HUES6 (cell line): ENCODE results near the gene NPEPL1.

Experiments
- H3K27ac ChIP-seq: 2 replicates; pipeline ENCODE4 v1.7.0; 2013; ENCODE audit warnings: low read depth, mild to moderate bottlenecking, low read length, inconsistent platforms
- H3K27me3 ChIP-seq: 2 replicates; pipeline ENCODE4 v1.6.1; 2013; ENCODE audit warnings: low read length; ENCODE audit not compliant: control insufficient read depth, insufficient read depth
- H3K36me3 ChIP-seq: 2 replicates; pipeline ENCODE4 v1.6.1; 2013; ENCODE audit warnings: low read length; ENCODE audit not compliant: control insufficient read depth, insufficient read depth
- H3K4me1 ChIP-seq: 2 replicates; pipeline ENCODE4 v1.6.1; 2013; ENCODE audit warnings: low read length; ENCODE audit not compliant: control insufficient read depth, insufficient read depth
- H3K4me3 ChIP-seq: 2 replicates; pipeline ENCODE4 v1.5.1; 2013; ENCODE audit warnings: low read depth, low read length
- H3K9ac ChIP-seq: one replicate; pipeline ENCODE4 v1.6.1; 2013; ENCODE audit warnings: mild to moderate bottlenecking, low read length
- H3K9me3 ChIP-seq: 2 replicates; pipeline ENCODE4 v1.6.1; 2013; ENCODE audit warnings: low read depth, low read length; ENCODE audit not compliant: control insufficient read depth, insufficient read depth

NPEPL1 gene

GRCh38 chr20:58650181-58650775 lies 42.3 kb upstream of the NPEPL1 start:
- H3K27me3 ChIP-seq = no peaks in the 10 kb centered on the region
- peak overlapping the region; percentile 90 for H3K9ac ChIP-seq
- H3K36me3 ChIP-seq = no peaks in the 10 kb centered on the region
- H3K9me3 ChIP-seq = no peaks in the 10 kb centered on the region
- peak overlapping the region; percentile 72 for H3K4me3 ChIP-seq
- H3K27ac ChIP-seq = peak overlapping the region; percentile 92; the same call in 1 of the 2 replicates
- H3K4me1 ChIP-seq = peaks cover 34% of the 10 kb centered on the region

- no peaks in the 10 kb centered on the region for H3K36me3 ChIP-seq
- H3K4me1 ChIP-seq = peaks cover 41% of the 10 kb centered on the region
- H3K9me3 ChIP-seq = no peaks in the 10 kb centered on the region
- peak within 1 kb of the TSS; percentile 90 for H3K9ac ChIP-seq
- H3K4me3 ChIP-seq = peak within 1 kb of the TSS; percentile 72
- no peaks in the 10 kb centered on the region for H3K27me3 ChIP-seq
- peak within 1 kb of the TSS; percentile 92 for H3K27ac ChIP-seq
These were observed 41.6 kb upstream of the NPEPL1 start, which contains the start of gene STX16 for GRCh38 chr20:58650776-58651558. Gene STX16, plus strand, starts transcription at chr20:58651283. Its CDS starts 724 bp downstream, at chr20:58652007.

GRCh38 chr20:58651559-58651945 lies 41.0 kb upstream of the NPEPL1 start:
- Histone ChIP-seq H3K27ac (peak overlapping the region; percentile 92), H3K36me3 (no peaks in the 10 kb centered on the region), H3K27me3 (no peaks in the 10 kb centered on the region), H3K9me3 (no peaks in the 10 kb centered on the region), H3K4me3 (peak overlapping the region; percentile 72), H3K9ac (peak overlapping the region; percentile 90), H3K4me1 (peaks cover 46% of the 10 kb centered on the region)

- H3K4me3 ChIP-seq = peak overlapping the region; percentile 72
- no peaks in the 10 kb centered on the region for H3K36me3 ChIP-seq
- H3K27ac ChIP-seq = peak overlapping the region; percentile 92
- H3K4me1 ChIP-seq = peaks cover 52% of the 10 kb centered on the region
- peak overlapping the region; percentile 90 for H3K9ac ChIP-seq
- H3K27me3 ChIP-seq = no peaks in the 10 kb centered on the region
- H3K9me3 ChIP-seq = no peaks in the 10 kb centered on the region
These were observed 40.5 kb upstream of the NPEPL1 start for GRCh38 chr20:58651946-58652605.

- Histone ChIP-seq H3K36me3 (no peaks in the 10 kb centered on the region), H3K4me1 (peaks cover 53% of the 10 kb centered on the region), H3K27ac (peak overlapping the region; percentile 92)
These were observed 39.9 kb upstream of the NPEPL1 start for GRCh38 chr20:58652606-58653294.

GRCh38 chr20:58654337-58654736 lies 38.3 kb upstream of the NPEPL1 start:
- Histone ChIP-seq H3K36me3 (no peaks in the 10 kb centered on the region), H3K9ac (no peak overlapping the region), H3K4me1 (peaks cover 59% of the 10 kb centered on the region), H3K27ac (0 out of 2 replicates have a peak overlapping the region, but pooled peaks have one; percentile 34), H3K4me3 (peak overlapping the region; percentile 72; the same call in 1 of the 2 replicates), H3K9me3 (no peaks in the 10 kb centered on the region), H3K27me3 (no peaks in the 10 kb centered on the region)

More at GRCh38 chr20:58652606-58653294, 39.9 kb upstream of the NPEPL1 start:
- Histone ChIP-seq H3K4me3 (peak overlapping the region; percentile 72), H3K9me3 (no peaks in the 10 kb centered on the region), H3K9ac (peak overlapping the region; percentile 70), H3K27me3 (no peaks in the 10 kb centered on the region)

GRCh38 chr20:58655328-58656107 lies 37.1 kb upstream of the NPEPL1 start:
- peak overlapping the region; percentile 32 for H3K9ac ChIP-seq
- peak overlapping the region; percentile 27 for H3K4me3 ChIP-seq
- no peaks in the 10 kb centered on the region for H3K9me3 ChIP-seq
- no peaks in the 10 kb centered on the region for H3K27me3 ChIP-seq
- peak overlapping the region; percentile 12 for H3K27ac ChIP-seq
- H3K4me1 ChIP-seq = peaks cover 70% of the 10 kb centered on the region
- no peaks in the 10 kb centered on the region; the same call in 1 of the 2 replicates for H3K36me3 ChIP-seq

GRCh38 chr20:58656831-58657230 lies 35.8 kb upstream of the NPEPL1 start:
- no peaks in the 10 kb centered on the region for H3K27me3 ChIP-seq
- peak overlapping the region; percentile 27; the same call in 1 of the 2 replicates for H3K4me3 ChIP-seq
- peaks cover 82% of the 10 kb centered on the region for H3K4me1 ChIP-seq
- H3K27ac ChIP-seq = peak overlapping the region; percentile 26; the same call in 1 of the 2 replicates
- no peak overlapping the region for H3K9ac ChIP-seq
- peaks cover 11% of the 10 kb centered on the region for H3K36me3 ChIP-seq
- H3K9me3 ChIP-seq = no peaks in the 10 kb centered on the region

- Histone ChIP-seq H3K36me3 (peaks cover 16% of the 10 kb centered on the region), H3K27ac (peak overlapping the region; percentile 26; the same call in 1 of the 2 replicates), H3K9ac (no peak overlapping the region), H3K4me1 (peaks cover 86% of the 10 kb centered on the region), H3K9me3 (no peaks in the 10 kb centered on the region), H3K27me3 (no peaks in the 10 kb centered on the region), H3K4me3 (peak overlapping the region; percentile 16)
These were observed 35.3 kb upstream of the NPEPL1 start for GRCh38 chr20:58657262-58657661.

- H3K27ac ChIP-seq = no peak overlapping the region
- H3K9me3 ChIP-seq = no peaks in the 10 kb centered on the region
- no peak overlapping the region for H3K9ac ChIP-seq
- peaks cover 86% of the 10 kb centered on the region for H3K4me1 ChIP-seq
- no peaks in the 10 kb centered on the region for H3K27me3 ChIP-seq
- H3K4me3 ChIP-seq = peak overlapping the region; percentile 16
- peaks cover 19% of the 10 kb centered on the region for H3K36me3 ChIP-seq
These were observed 34.6 kb upstream of the NPEPL1 start for GRCh38 chr20:58657986-58658385.
